Kidney (tissue), 14 donors: ENCODE results near the gene SLC9A2. TPM values are rescaled to one million over a fixed set of nuclear protein-coding genes. Genes with fewer than 3 reads are reported as not detected.
A peak's percentile ranks its signal among the peaks of the same experiment; 100 is the strongest.

ENCODE experiments used
- DNase-seq, 5 donors: peaks; one replicate each; pipeline ENCODE4 v3.0.0-alpha.2; 2013 to 2020
- FAIRE-seq: peaks from 2 replicates; lab custom pipeline; 2012; peaks lifted over from hg19 to GRCh38; lab: Jason Lieb, UNC
- H3K27ac ChIP-seq, 2 donors: one replicate each; pipeline ENCODE4 v1.7.0; 2013; ENCODE audit warnings: low read depth in 2 of 2, low read length in 2 of 2, inconsistent platforms in 1 of 2
- H3K27me3 ChIP-seq: one replicate; pipeline ENCODE4 v1.7.1; 2013; ENCODE audit warnings: low read length, inconsistent platforms; ENCODE audit not compliant: control insufficient read depth, insufficient read depth
- H3K36me3 ChIP-seq, 3 donors: one replicate each; pipeline versions ENCODE4 v1.7.0 to v1.7.1; 2013; ENCODE audit warnings: low read length in 3 of 3, control low read depth in 1 of 3, inconsistent platforms in 1 of 3; ENCODE audit not compliant: insufficient read depth in 3 of 3, control insufficient read depth in 2 of 3
- H3K4me1 ChIP-seq, 3 donors: one replicate each; pipeline versions ENCODE4 v1.7.0 to v1.7.1; 2013; ENCODE audit warnings: low read length in 3 of 3, inconsistent platforms in 1 of 3, low read depth in 1 of 3; ENCODE audit not compliant: control insufficient read depth in 2 of 3, insufficient read depth in 2 of 3
- H3K4me3 ChIP-seq, 3 donors: one replicate each; pipeline versions ENCODE4 v1.7.0 to v1.8.1; 2013; ENCODE audit warnings: low read length in 3 of 3, control low read depth in 1 of 3, inconsistent platforms in 1 of 3
- H3K9ac ChIP-seq, 3 donors: one replicate each; pipeline versions ENCODE4 v1.7.0 to v1.7.1; 2013; ENCODE audit warnings: low read length in 3 of 3, control low read depth in 1 of 3, inconsistent platforms in 1 of 3
- H3K9me3 ChIP-seq, 3 donors: one replicate each; pipeline versions ENCODE4 v1.7.0 to v1.7.1; 2013; ENCODE audit warnings: low read length in 3 of 3, control low read depth in 1 of 3, inconsistent platforms in 1 of 3; ENCODE audit not compliant: control insufficient read depth in 2 of 3, insufficient read depth in 1 of 3
- CTCF ChIP-seq: IDR thresholded peaks from 3 replicates; pipeline ENCODE4 v1.5.1; 2012; ENCODE audit warnings: mild to moderate bottlenecking, moderate library complexity, borderline replicate concordance; ENCODE audit not compliant: insufficient read depth; ENCODE audit errors: extremely low read depth
- intact Hi-C: fragments of 100-400 bp; cut with DNase I; formaldehyde crosslinking; loops from one replicate; pipeline ENCODE4 v1.11.1; 2022
- polyA plus RNA-seq: library from polyadenylated mRNA; stranded (reverse); fragments of 350-450 nt; fragmentation: Illumina TruSeq; extraction: RNeasy Lipid Tissue Mini Kit (QIAGEN cat#74804); gene quantifications from one replicate; pipeline ENCODE4 v1.2.3, GENCODE V29; 2014; ENCODE audit warnings: low read depth, low replicate concordance; ENCODE audit not compliant: insufficient read depth
- total RNA-seq: library from RNA; stranded (reverse); fragmentation: NEBNext Ultra II Directional; extraction: Animal tissue kit (Norgen Biotek cat#: 25700); gene quantifications from one replicate; pipeline ENCODE4 v1.2.1, GENCODE V29; 2021
- donor health status: control.
- donor health status: control.
- donor health status: control.
- donor health status: control.
- donor health status: control.
- donor health status: DM: yes; HTN: yes; CAD: no.
- donor health status: Normal renal cell carcinoma (clear cell type).

The SLC9A2 gene
- total and polyA plus RNA-seq, 2 donors from 2014 or later = 5.6 to 5.9 TPM

GRCh38 chr2:102632380-102633175, 13.2 kb downstream of the SLC9A2 start:
- TF ChIP-seq CTCF = no peak
- H3K9me3 ChIP-seq = no peaks in the 10 kb centered on the region
- intact Hi-C loops = no loop called here
- no peak overlapping the region for H3K27ac ChIP-seq
- DNase-seq = peak in 1 of 5 donors; percentile 8
- FAIRE-seq = no peak
- H3K9ac ChIP-seq = no peak overlapping the region
- no peaks in the 10 kb centered on the region for H3K36me3 ChIP-seq
- H3K27me3 ChIP-seq = no peaks in the 10 kb centered on the region
- H3K4me1 ChIP-seq = peaks cover 0 to 3% (median 0%) of the 10 kb centered on the region in 3 donors
- H3K4me3 ChIP-seq = no peak overlapping the region

- Histone ChIP-seq H3K9ac (no peak overlapping the region), H3K4me3 (no peak overlapping the region), H3K27me3 (no peaks in the 10 kb centered on the region), H3K36me3 (no peaks in the 10 kb centered on the region), H3K27ac (no peak overlapping the region), H3K4me1 (peaks cover 0 to 3% (median 0%) of the 10 kb centered on the region in 3 donors), H3K9me3 (no peaks in the 10 kb centered on the region)
- no peak for TF ChIP-seq CTCF
- no peak for DNase-seq
- intact Hi-C loops = no loop called here
- FAIRE-seq = no peak
Measured at GRCh38 chr2:102634831-102635241, 15.5 kb downstream of the SLC9A2 start.

- peaks cover 0 to 3% (median 0%) of the 10 kb centered on the region in 3 donors for H3K4me1 ChIP-seq
- H3K9me3 ChIP-seq = no peaks in the 10 kb centered on the region
- no peak for TF ChIP-seq CTCF
- no peaks in the 10 kb centered on the region for H3K27me3 ChIP-seq
- H3K36me3 ChIP-seq = no peaks in the 10 kb centered on the region
- FAIRE-seq (no peak), DNase-seq (no peak)
- intact Hi-C loops = no loop called here
- no peak overlapping the region for H3K4me3 ChIP-seq
- H3K9ac ChIP-seq = no peak overlapping the region
- no peak overlapping the region for H3K27ac ChIP-seq
Measured at GRCh38 chr2:102635317-102635716, 16.0 kb downstream of the SLC9A2 start.
